Measurements from ENCODE around the gene NKG7.

NKG7 gene

GRCh38 chr19:51337141-51337860 is 35.2 kb downstream of the NKG7 start:
- no peak for DNase-seq (ENCODE audit: low read depth in 2 of 2)

GRCh38 chr19:51333836-51334460 is 38.5 kb downstream of the NKG7 start:
- DNase-seq (ENCODE audit: low read depth in 2 of 2), result no peak

- no peak for DNase-seq (ENCODE audit: low read depth in 2 of 2)
These were observed 40.7 kb downstream of the NKG7 start for GRCh38 chr19:51331716-51332115.

GRCh38 chr19:51331193-51331592 is 41.3 kb downstream of the NKG7 start:
- DNase-seq (ENCODE audit: low read depth in 2 of 2), result no peak

GRCh38 chr19:51330366-51330765 is 42.1 kb downstream of the NKG7 start:
- DNase-seq (ENCODE audit: low read depth in 2 of 2), result no peak

- DNase-seq (ENCODE audit: low read depth in 2 of 2), result no peak
These were observed 43.0 kb downstream of the NKG7 start for GRCh38 chr19:51329411-51329810.

GRCh38 chr19:51327066-51328001 is 45.1 kb downstream of the NKG7 start:
- peak in 1 of 2 donors; percentile 33 for DNase-seq (ENCODE audit: low read depth in 2 of 2)

- DNase-seq (ENCODE audit: low read depth in 2 of 2), result no peak
These were observed 46.0 kb downstream of the NKG7 start for GRCh38 chr19:51326216-51327065.

GRCh38 chr19:51325161-51325976 is 47.1 kb downstream of the NKG7 start:
- DNase-seq (ENCODE audit: low read depth in 2 of 2), result no peak

- no peak for DNase-seq (ENCODE audit: low read depth in 2 of 2)
These were observed 48.3 kb downstream of the NKG7 start for GRCh38 chr19:51324167-51324481.

GRCh38 chr19:51323481-51324166 is 48.8 kb downstream of the NKG7 start:
- DNase-seq (ENCODE audit: low read depth in 2 of 2), result no peak

GRCh38 chr19:51321799-51322198 is 50.7 kb downstream of the NKG7 start:
- no peak for DNase-seq (ENCODE audit: low read depth in 2 of 2)

Measured in stimulated activated CD8-positive, alpha-beta memory T cell treated with anti-CD3 and anti-CD28 coated beads, Interleukin-7, amount 100 ng/mL, for 4 hours (primary cell).